ENCODE measurements around the gene ANKFN1. TPM values are rescaled to one million over a fixed set of nuclear protein-coding genes. Genes with fewer than 3 reads are reported as not detected.
A peak's percentile ranks its signal among the peaks of the same experiment; 100 is the strongest.

ANKFN1 gene
- total and polyA plus RNA-seq, 2 of the 13 experiments (the other 11 are each of a cell fraction or from before 2014, with no cell fraction given), result not detected

- TF ChIP-seq SOX13 (IDR thresholded peaks at IDR 0.05) (no peak), SOX13 (CRISPR knock-in tag; conservative IDR thresholded peaks at IDR 0.05 in 1 of 2, IDR thresholded peaks at IDR 0.05 in 1 of 2) (no peak), XRCC5 (optimal IDR thresholded peaks at IDR 0.05; ENCODE audit: low read length) (no peak), ZNF660 (CRISPR knock-in tag; IDR thresholded peaks at IDR 0.05; ENCODE audit: borderline replicate concordance, low read depth) (no peak), NFE2 (CRISPR knock-in tag; IDR thresholded peaks at IDR 0.05) (no peak), ZMYM3 (CRISPR knock-in tag; IDR thresholded peaks at IDR 0.05) (peak; percentile 99), SIX4 (CRISPR knock-in tag; IDR thresholded peaks at IDR 0.05) (no peak), SNAI1 (CRISPR knock-in tag; IDR thresholded peaks at IDR 0.05; ENCODE audit: borderline replicate concordance) (no peak), ZNF766 (CRISPR knock-in tag; IDR thresholded peaks at IDR 0.05; ENCODE audit: borderline replicate concordance) (no peak), ZNF251 (CRISPR knock-in tag; IDR thresholded peaks at IDR 0.05) (no peak), TFAP4 (IDR thresholded peaks at IDR 0.05; ENCODE audit: borderline replicate concordance, low read depth) (no peak), GTF3A (CRISPR knock-in tag; conservative IDR thresholded peaks at IDR 0.05) (no peak), NFE2L2 (IDR thresholded peaks at IDR 0.05; ENCODE audit: low read length) (no peak), ZSCAN22 (CRISPR knock-in tag; IDR thresholded peaks at IDR 0.05) (no peak), ZNF687 (CRISPR knock-in tag; IDR thresholded peaks at IDR 0.05) (no peak), PAXIP1 (CRISPR knock-in tag; conservative IDR thresholded peaks at IDR 0.05) (0 out of 2 replicates have a peak, but pooled peaks have one; percentile 20), NFRKB (IDR thresholded peaks at IDR 0.05) (no peak), PTBP1 (IDR thresholded peaks at IDR 0.05; ENCODE audit: low read depth, low read length, poor library complexity, severe bottlenecking) (no peak), KLF13 (CRISPR knock-in tag; IDR thresholded peaks at IDR 0.05) (no peak), ZNF275 (CRISPR knock-in tag; IDR thresholded peaks at IDR 0.05; ENCODE audit: borderline replicate concordance) (no peak), AGO2 (optimal IDR thresholded peaks at IDR 0.05; ENCODE audit: low read depth, low read length) (no peak)
Observed at GRCh38 chr17:56108811-56109284, 44.4 kb upstream of the ANKFN1 start (continued).

Data from HepG2 (cell line).